Calu3 (cell line): ENCODE results near the gene OR13A1. TPM values are rescaled to one million over a fixed set of nuclear protein-coding genes. Genes with fewer than 3 reads are reported as not detected.
"Not testable (repeated sequence)": the region's sequence is repeated elsewhere in the genome, so short reads cannot be mapped to it uniquely, and the experiment has no call there.

ENCODE experiments used
- BruUV-seq: library from RNA; stranded (reverse); fragments of 400-500 nt; replicated peaks from 2 replicates; lab custom pipeline; 2021; lab: Mats Ljungman, UMichigan
- CTCF ChIA-PET: fragments of 300-600 bp; sonication (Branson Sonifier 250); formaldehyde crosslinking; loops from one replicate; lab custom pipeline; 2022; ENCODE audit warnings: antibody characterized with exemption; lab: Charles Lee
- DNase-seq: peaks from one replicate; pipeline ENCODE4 v3.0.0; 2022
- H3K27ac Mint-ChIP-seq: one replicate; pipeline ENCODE4 v1.8.0; 2022; ENCODE audit warnings: mixed read lengths; ENCODE audit not compliant: unreplicated experiment
- H3K27me3 Mint-ChIP-seq: one replicate; pipeline ENCODE4 v1.8.0; 2022; ENCODE audit warnings: mixed read lengths; ENCODE audit not compliant: unreplicated experiment
- H3K36me3 Mint-ChIP-seq: one replicate; pipeline ENCODE4 v1.8.0; 2022; ENCODE audit warnings: mild to moderate bottlenecking, moderate library complexity, mixed read lengths; ENCODE audit not compliant: insufficient read depth, unreplicated experiment
- H3K4me1 Mint-ChIP-seq: one replicate; pipeline ENCODE4 v1.8.0; 2022; ENCODE audit warnings: mild to moderate bottlenecking, low read depth, mixed read lengths; ENCODE audit not compliant: unreplicated experiment
- H3K4me3 Mint-ChIP-seq: one replicate; pipeline ENCODE4 v1.8.0; 2022; ENCODE audit warnings: mild to moderate bottlenecking, low read depth, moderate library complexity, mixed read lengths; ENCODE audit not compliant: unreplicated experiment
- H3K9me3 Mint-ChIP-seq: one replicate; pipeline ENCODE4 v1.8.0; 2022; ENCODE audit warnings: low read depth, mixed read lengths; ENCODE audit not compliant: unreplicated experiment
- intact Hi-C: fragments of 100-400 bp; cut with micrococcal nuclease; formaldehyde crosslinking; loops from one replicate; pipeline ENCODE4 v1.10.0; 2022; ENCODE audit not compliant: unreplicated experiment
- total RNA-seq: library from RNA; stranded (reverse); gene quantifications from 2 replicates; pipeline ENCODE4 v1.2.3, GENCODE V29; 2022
- TF ChIP-seq, protein P1 (sequence below): fragments of 200-600 bp; IDR thresholded peaks from one replicate; pipeline ENCODE4 v1.8.0; 2022; ENCODE audit warnings: antibody characterized with exemption; ENCODE audit not compliant: unreplicated experiment

OR13A1 gene
- total RNA-seq, 1 experiment from 2014 or later: not detected

DNA sequence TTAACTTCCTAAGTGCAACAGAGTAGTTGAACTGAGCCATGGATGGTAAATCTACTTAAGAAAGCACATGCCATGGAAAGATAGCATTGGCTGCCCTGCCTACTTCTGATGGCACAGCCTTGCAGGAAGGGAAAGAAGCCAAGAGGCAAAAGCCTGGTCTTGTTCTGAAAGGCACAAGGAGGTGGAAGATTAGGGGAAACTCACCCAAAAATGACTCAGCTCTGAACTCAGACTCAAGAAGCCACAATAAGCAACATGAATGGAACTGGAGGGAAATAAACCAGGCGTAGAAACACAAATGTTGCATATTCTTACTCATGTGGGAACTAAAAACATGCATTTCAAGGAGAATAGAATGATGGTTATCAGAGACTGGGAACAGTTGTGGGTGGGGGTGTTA is 37.8 kb upstream of the OR13A1 start:
- CTCF ChIA-PET: no interaction called here
- no peak overlapping the region for H3K4me3 Mint-ChIP-seq
- no peaks in the 10 kb centered on the region for H3K4me1 Mint-ChIP-seq
- H3K9me3 Mint-ChIP-seq: no peaks in the 10 kb centered on the region
- peaks cover 45% of the 10 kb centered on the region for H3K27me3 Mint-ChIP-seq
- no peak overlapping the region for H3K27ac Mint-ChIP-seq
- H3K36me3 Mint-ChIP-seq: no peaks in the 10 kb centered on the region
- BruUV-seq: no TSS peak
- TF ChIP-seq, protein P1, sequence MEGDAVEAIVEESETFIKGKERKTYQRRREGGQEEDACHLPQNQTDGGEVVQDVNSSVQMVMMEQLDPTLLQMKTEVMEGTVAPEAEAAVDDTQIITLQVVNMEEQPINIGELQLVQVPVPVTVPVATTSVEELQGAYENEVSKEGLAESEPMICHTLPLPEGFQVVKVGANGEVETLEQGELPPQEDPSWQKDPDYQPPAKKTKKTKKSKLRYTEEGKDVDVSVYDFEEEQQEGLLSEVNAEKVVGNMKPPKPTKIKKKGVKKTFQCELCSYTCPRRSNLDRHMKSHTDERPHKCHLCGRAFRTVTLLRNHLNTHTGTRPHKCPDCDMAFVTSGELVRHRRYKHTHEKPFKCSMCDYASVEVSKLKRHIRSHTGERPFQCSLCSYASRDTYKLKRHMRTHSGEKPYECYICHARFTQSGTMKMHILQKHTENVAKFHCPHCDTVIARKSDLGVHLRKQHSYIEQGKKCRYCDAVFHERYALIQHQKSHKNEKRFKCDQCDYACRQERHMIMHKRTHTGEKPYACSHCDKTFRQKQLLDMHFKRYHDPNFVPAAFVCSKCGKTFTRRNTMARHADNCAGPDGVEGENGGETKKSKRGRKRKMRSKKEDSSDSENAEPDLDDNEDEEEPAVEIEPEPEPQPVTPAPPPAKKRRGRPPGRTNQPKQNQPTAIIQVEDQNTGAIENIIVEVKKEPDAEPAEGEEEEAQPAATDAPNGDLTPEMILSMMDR: no peak
- intact Hi-C loops: no loop called here
- DNase-seq: no peak

DNA sequence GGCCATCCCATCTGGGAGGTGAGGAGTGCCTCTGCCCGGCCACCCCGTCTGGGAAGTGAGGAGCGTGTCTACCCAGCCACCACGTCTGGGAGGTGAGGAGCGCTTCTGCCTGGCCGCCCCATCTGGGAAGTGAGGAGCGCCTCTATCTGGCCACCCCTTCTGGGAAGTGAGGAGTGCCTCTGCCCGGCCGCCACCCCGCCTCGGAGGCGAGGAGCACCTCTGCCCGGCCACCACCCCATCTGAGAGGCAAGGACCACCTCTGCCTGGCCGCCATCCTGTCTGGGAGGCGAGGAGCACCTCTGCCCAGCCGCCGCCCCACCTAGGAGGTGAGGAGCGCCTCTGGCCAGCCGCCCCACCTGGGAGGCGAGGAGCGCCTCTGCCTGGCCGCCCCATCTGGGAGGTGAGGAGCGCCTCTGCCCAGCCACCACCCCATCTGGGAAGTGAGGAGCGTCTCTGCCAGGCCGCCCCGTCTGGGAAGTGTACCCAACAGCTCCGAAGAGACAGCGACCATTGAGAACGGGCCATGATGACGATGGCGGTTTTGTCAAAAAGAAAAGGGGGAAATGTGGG is 32.9 kb upstream of the OR13A1 start:
- H3K4me3 Mint-ChIP-seq, intact Hi-C loops, DNase-seq, H3K4me1 Mint-ChIP-seq, H3K9me3 Mint-ChIP-seq, BruUV-seq, H3K27ac Mint-ChIP-seq, CTCF ChIA-PET, H3K36me3 Mint-ChIP-seq: not testable (repeated sequence)
- peaks cover 42% of the 10 kb centered on the region for H3K27me3 Mint-ChIP-seq

DNA sequence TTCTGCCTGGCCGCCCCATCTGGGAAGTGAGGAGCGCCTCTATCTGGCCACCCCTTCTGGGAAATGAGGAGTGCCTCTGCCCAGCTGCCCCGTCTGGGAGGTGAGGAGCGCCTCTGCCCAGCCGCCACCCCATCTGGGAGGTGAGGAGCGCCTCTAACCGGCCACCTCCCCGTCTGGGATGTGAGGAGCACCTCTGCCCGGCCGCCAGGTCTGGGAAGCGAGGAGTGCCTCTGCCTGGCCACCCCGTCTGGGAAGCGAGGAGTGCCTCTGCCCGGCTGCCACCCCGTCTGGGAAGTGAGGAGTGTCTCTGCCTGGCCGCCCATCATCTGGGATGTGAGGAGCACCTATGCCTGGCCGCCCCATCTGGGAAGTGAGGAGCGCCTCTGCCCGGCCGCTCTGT is 32.1 kb upstream of the OR13A1 start:
- H3K27me3 Mint-ChIP-seq: peaks cover 42% of the 10 kb centered on the region
- intact Hi-C loops: not testable (repeated sequence)

DNA sequence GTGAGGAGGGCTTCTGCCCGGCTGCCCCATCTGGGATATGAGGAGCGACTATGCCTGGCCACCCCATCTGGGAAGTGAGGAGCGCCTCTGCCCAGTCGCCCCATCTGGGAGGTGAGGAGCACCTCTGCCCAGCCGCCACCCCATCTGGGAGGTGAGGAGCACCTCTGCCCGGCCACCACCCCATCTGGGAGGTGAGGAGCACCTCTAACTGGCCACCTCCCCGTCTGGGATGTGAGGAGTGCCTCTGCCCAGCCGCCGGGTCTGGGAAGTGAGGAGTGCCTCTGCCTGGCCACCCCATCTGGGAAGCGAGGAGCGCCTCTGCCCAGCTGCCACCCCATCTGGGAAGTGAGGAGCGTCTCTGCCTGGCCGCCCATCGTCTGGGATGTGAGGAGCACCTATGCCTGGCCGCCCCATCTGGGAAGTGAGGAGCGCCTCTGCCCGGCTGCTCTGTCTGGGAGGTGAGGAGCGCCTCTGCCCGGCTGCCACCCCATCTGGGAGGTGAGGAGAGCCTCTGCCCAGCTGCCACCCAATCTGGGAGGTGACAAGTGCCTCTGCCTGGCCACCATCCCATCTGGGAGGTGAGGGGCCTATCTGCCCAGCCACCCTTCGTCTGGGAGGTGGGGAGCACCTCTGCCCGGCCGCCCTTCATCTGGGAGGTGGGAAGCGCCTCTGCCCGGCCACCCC is 31.4 kb upstream of the OR13A1 start:
- BruUV-seq, H3K27ac Mint-ChIP-seq, CTCF ChIA-PET, H3K4me3 Mint-ChIP-seq, H3K4me1 Mint-ChIP-seq, H3K36me3 Mint-ChIP-seq, intact Hi-C loops, DNase-seq, H3K9me3 Mint-ChIP-seq: not testable (repeated sequence)
- peaks cover 40% of the 10 kb centered on the region for H3K27me3 Mint-ChIP-seq

More for the DNA sequence above, 32.1 kb upstream of the OR13A1 start:
- H3K4me3 Mint-ChIP-seq, H3K36me3 Mint-ChIP-seq, H3K27ac Mint-ChIP-seq, DNase-seq, H3K9me3 Mint-ChIP-seq, CTCF ChIA-PET, BruUV-seq, H3K4me1 Mint-ChIP-seq: not testable (repeated sequence)

GRCh38 chr10:45340420-45340819 is 25.0 kb upstream of the OR13A1 start:
- BruUV-seq, H3K36me3 Mint-ChIP-seq, DNase-seq, H3K4me3 Mint-ChIP-seq, H3K27ac Mint-ChIP-seq, intact Hi-C loops, H3K9me3 Mint-ChIP-seq, CTCF ChIA-PET, H3K4me1 Mint-ChIP-seq: not testable (repeated sequence)
- H3K27me3 Mint-ChIP-seq: peaks cover 29% of the 10 kb centered on the region

GRCh38 chr10:45339894-45340293 is 24.5 kb upstream of the OR13A1 start:
- no peaks in the 10 kb centered on the region for H3K4me1 Mint-ChIP-seq
- H3K27ac Mint-ChIP-seq: no peak overlapping the region
- peaks cover 29% of the 10 kb centered on the region for H3K27me3 Mint-ChIP-seq
- intact Hi-C loops: no loop called here
- no peak overlapping the region for H3K4me3 Mint-ChIP-seq
- TF ChIP-seq, protein P1: no peak
- BruUV-seq: no TSS peak
- CTCF ChIA-PET: no interaction called here
- DNase-seq: no peak
- peaks cover 2% of the 10 kb centered on the region for H3K9me3 Mint-ChIP-seq
- no peaks in the 10 kb centered on the region for H3K36me3 Mint-ChIP-seq

GRCh38 chr10:45331824-45332223 is 16.4 kb upstream of the OR13A1 start:
- intact Hi-C loops, H3K36me3 Mint-ChIP-seq, H3K4me1 Mint-ChIP-seq, H3K9me3 Mint-ChIP-seq, H3K4me3 Mint-ChIP-seq, BruUV-seq, DNase-seq, H3K27ac Mint-ChIP-seq, CTCF ChIA-PET: not testable (repeated sequence)
- H3K27me3 Mint-ChIP-seq: peaks cover 18% of the 10 kb centered on the region

DNA sequence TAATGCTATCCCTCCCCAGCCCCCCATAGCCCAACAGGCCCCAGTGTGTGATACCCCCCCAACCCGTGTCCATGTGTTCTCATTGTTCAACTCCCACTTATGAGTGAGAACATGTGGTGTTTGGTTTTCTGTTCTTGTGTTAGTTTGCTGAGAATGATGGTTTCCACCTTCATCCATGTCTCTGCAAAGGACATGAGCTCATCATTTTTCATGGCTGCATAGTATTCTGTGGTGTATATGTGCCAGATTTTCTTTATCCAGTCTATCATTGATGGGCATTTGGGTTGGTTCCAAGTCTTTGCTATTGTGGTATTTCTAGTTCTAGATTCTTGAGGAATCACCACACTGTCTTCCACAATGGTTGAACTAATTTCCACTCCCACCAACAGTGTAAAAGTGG is 11.5 kb upstream of the OR13A1 start:
- H3K36me3 Mint-ChIP-seq, H3K27me3 Mint-ChIP-seq, CTCF ChIA-PET, H3K4me1 Mint-ChIP-seq, DNase-seq, H3K4me3 Mint-ChIP-seq, H3K9me3 Mint-ChIP-seq, intact Hi-C loops, H3K27ac Mint-ChIP-seq, BruUV-seq: not testable (repeated sequence)
